EH (cell line): ENCODE measurements around the gene CFAP298.
"Not testable (repeated sequence)": the region's sequence is repeated elsewhere in the genome, so short reads cannot be mapped to it uniquely, and the experiment has no call there.

ENCODE experiments used
- DNase-seq: peaks from one replicate; pipeline ENCODE4 v3.0.0-alpha.2; 2015; ENCODE audit warnings: low read depth

The CFAP298 gene

GRCh38 chr21:32566741-32567389 lies 45.3 kb downstream of the CFAP298 start:
- no peak for DNase-seq

- DNase-seq: peak; percentile 70
These were observed 46.2 kb downstream of the CFAP298 start for GRCh38 chr21:32565856-32566465.

- no peak for DNase-seq
These were observed 49.3 kb downstream of the CFAP298 start for GRCh38 chr21:32562915-32563314.

- peak; percentile 88 for DNase-seq
These were observed 49.8 kb downstream of the CFAP298 start for GRCh38 chr21:32562426-32562825.

- DNase-seq: not testable (repeated sequence)
These were observed 50.7 kb downstream of the CFAP298 start for GRCh38 chr21:32561476-32561875.

- no peak for DNase-seq
These were observed 51.3 kb downstream of the CFAP298 start for GRCh38 chr21:32560896-32561295.

GRCh38 chr21:32559006-32559610 lies 53.1 kb downstream of the CFAP298 start:
- no peak for DNase-seq

GRCh38 chr21:32558106-32558505 lies 54.1 kb downstream of the CFAP298 start:
- no peak for DNase-seq

- peak; percentile 14 for DNase-seq
These were observed 57.1 kb downstream of the CFAP298 start for GRCh38 chr21:32554832-32555638.

GRCh38 chr21:32549886-32550285 lies 62.3 kb downstream of the CFAP298 start:
- no peak for DNase-seq

GRCh38 chr21:32549440-32549839 lies 62.7 kb downstream of the CFAP298 start:
- DNase-seq: no peak
